Ovary (tissue), 9 donors: ENCODE results near the gene ANKRD53. TPM values are rescaled to one million over a fixed set of nuclear protein-coding genes. Genes with fewer than 3 reads are reported as not detected.

ENCODE experiments used
- DNase-seq, 5 donors: peaks; one replicate each; pipeline ENCODE4 v3.0.0-alpha.2; 2019 to 2020
- H3K27ac ChIP-seq, 2 donors: fragments of 200-600 bp; one replicate each; pipeline versions ENCODE4 v1.5.1 to v1.8.0; 2019 to 2022
- H3K27me3 ChIP-seq: fragments of 200-600 bp; one replicate; pipeline ENCODE4 v1.8.0; 2022
- H3K36me3 ChIP-seq: fragments of 200-600 bp; sonication (generic); one replicate; pipeline ENCODE4 v1.5.1; 2019
- H3K4me1 ChIP-seq: one replicate; pipeline ENCODE4 v1.8.1; 2013; ENCODE audit warnings: mild to moderate bottlenecking, moderate library complexity; ENCODE audit not compliant: insufficient read depth
- H3K4me3 ChIP-seq: fragments of 200-600 bp; sonication (generic); one replicate; pipeline ENCODE4 v1.5.1; 2017
- H3K9me3 ChIP-seq, 2 donors: fragments of 200-600 bp in 1 of 2; sonication (generic) in 1 of 2; one replicate each; pipeline versions ENCODE4 v1.5.1 to v1.8.1; 2013 to 2019; ENCODE audit warnings: mild to moderate bottlenecking in 1 of 2, moderate library complexity in 1 of 2
- EP300 ChIP-seq: sonication (generic); formaldehyde crosslinking; IDR thresholded peaks from one replicate; pipeline ENCODE4 v1.6.1; 2017; ENCODE audit warnings: antibody characterized with exemption
- POLR2A ChIP-seq: fragments of 450-650 bp; IDR thresholded peaks from one replicate; pipeline ENCODE4 v1.6.1; 2017; ENCODE audit warnings: antibody characterized with exemption, mild to moderate bottlenecking, moderate library complexity
- WGBS, 3 donors: extraction: QIAGEN DNeasy Blood & Tissue Kit in 1 of 3; methylation state at CpG; one replicate each; pipeline versions ENCODE4 v1.1.5 to v1.1.7; 2013 to 2017; 5-methylcytosine and 5-hydroxymethylcytosine counted together
- intact Hi-C, 4 donors: fragments of 100-400 bp; cut with DNase I; formaldehyde crosslinking; loops; one replicate each; pipeline versions ENCODE4 v1.11.0 to v1.15.1; 2022 to 2023
- polyA plus RNA-seq, 2 donors: library from polyadenylated mRNA; stranded (reverse); fragments of 200-250 nt in 1 of 2; fragments of 350-450 nt in 1 of 2; fragmentation: Illumina TruSeq in 1 of 2; extraction: RNeasy Lipid Tissue Mini Kit (QIAGEN cat#74804) in 1 of 2; gene quantifications; one replicate each; pipeline ENCODE4 v1.2.3, GENCODE V29; 2013 to 2014
- total RNA-seq, 7 donors: library from RNA; depleted of rRNA in 2 of 7; stranded (reverse); fragments of >200 nt in 2 of 7; fragmentation: NEBNext Ultra II Directional in 3 of 7; extraction: Animal tissue kit (Norgen Biotek cat#: 25700) in 3 of 7; gene quantifications; one replicate each; pipeline versions ENCODE4 v1.1.0 to v1.2.4, GENCODE V29; 2016 to 2023
- TF ChIP-seq, protein P1 (sequence below), 3 donors: fragments of 450-650 bp in 2 of 3; fragments of 200-600 bp in 1 of 3; IDR thresholded peaks; one replicate each; pipeline versions ENCODE4 v1.5.1 to v1.8.0; 2016 to 2022; ENCODE audit warnings: antibody characterized with exemption in 3 of 3, mild to moderate bottlenecking in 1 of 3
- donor health status: DM: no; HTN: no; CAD: no; lungs with moderate emphysema.
- donor health status: DM: no; HTN: no; CAD: no.
- donor health status: Bipolar disorder and iron deficiency.
- donor health status: DM: yes; HTN: yes; CAD: no.
- donor health status: DM: no; HTN: no; CAD: no.
- donor health status: DM: yes; HTN: yes; CAD: no.

The ANKRD53 gene
- total and polyA plus RNA-seq, 9 donors, result 2.0 to 8.3 (median 3.9) TPM

DNA sequence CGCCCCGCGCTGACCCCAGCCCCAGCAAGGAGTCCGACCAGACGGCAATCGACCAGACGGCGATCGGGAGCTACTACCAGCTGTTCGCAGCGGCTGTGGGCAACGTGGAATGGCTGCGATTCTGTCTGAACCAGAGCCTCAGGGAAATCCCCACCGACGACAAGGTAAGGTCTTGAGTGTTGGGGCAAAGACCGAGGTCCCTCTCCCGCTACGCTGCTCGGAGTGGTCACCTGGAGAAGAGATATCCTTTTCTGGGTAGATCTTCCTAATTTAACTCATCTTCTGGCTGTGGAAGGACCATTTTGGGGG is 704 bp downstream of the ANKRD53 start:
- H3K36me3 ChIP-seq, result no peaks in the 10 kb centered on the region
- peaks cover 1% of the 10 kb centered on the region for H3K4me1 ChIP-seq
- 13 to 29% (median 20%) methylated on average over 16 to 19 of the region's 19 CpGs for WGBS, 3 donors
- intact Hi-C loops, result no loop called here
- TF ChIP-seq EP300 (no peak), POLR2A (no peak)
- TF ChIP-seq, protein P1, sequence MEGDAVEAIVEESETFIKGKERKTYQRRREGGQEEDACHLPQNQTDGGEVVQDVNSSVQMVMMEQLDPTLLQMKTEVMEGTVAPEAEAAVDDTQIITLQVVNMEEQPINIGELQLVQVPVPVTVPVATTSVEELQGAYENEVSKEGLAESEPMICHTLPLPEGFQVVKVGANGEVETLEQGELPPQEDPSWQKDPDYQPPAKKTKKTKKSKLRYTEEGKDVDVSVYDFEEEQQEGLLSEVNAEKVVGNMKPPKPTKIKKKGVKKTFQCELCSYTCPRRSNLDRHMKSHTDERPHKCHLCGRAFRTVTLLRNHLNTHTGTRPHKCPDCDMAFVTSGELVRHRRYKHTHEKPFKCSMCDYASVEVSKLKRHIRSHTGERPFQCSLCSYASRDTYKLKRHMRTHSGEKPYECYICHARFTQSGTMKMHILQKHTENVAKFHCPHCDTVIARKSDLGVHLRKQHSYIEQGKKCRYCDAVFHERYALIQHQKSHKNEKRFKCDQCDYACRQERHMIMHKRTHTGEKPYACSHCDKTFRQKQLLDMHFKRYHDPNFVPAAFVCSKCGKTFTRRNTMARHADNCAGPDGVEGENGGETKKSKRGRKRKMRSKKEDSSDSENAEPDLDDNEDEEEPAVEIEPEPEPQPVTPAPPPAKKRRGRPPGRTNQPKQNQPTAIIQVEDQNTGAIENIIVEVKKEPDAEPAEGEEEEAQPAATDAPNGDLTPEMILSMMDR (IDR thresholded peaks at IDR 0.05), result no peak
- H3K27me3 ChIP-seq, result no peaks in the 10 kb centered on the region
- H3K27ac ChIP-seq, result peak overlapping the region; percentile 75 to 97
- DNase-seq, result no peak
- peak overlapping the region; percentile 47 for H3K4me3 ChIP-seq
- H3K9me3 ChIP-seq, result no peaks in the 10 kb centered on the region

DNA sequence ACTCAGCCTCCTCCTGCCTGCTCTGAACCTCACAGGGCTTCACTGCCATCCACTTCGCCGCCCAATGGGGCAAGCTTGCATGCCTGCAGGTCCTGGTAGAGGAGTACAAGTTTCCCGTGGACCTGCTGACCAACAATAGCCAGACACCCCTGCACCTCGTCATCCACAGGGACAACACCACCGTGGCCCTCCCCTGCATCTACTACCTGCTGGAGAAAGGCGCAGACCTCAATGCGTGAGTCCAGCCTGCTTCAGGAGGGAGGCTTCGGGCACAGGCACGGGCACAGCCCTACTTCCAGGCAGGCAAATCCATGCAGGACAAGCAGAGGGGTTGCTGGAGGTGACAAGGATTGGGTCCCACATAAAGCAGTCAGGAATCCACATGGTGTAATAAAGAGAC is 1.2 kb downstream of the ANKRD53 start:
- WGBS, 3 donors, result 88 to 92% (median 89%) methylated on average over 9 of the region's 9 CpGs
- peak in 1 of 5 donors; percentile 42 for DNase-seq
- H3K4me3 ChIP-seq, result no peak overlapping the region
- peaks cover 1% of the 10 kb centered on the region for H3K4me1 ChIP-seq
- no peak for TF ChIP-seq EP300
- TF ChIP-seq, protein P1 (IDR thresholded peaks at IDR 0.05), result no peak
- no peak for TF ChIP-seq POLR2A
- H3K27me3 ChIP-seq, result no peaks in the 10 kb centered on the region
- intact Hi-C loops, result loop anchor here in 1 of 4 donors (5.0 kb wide), 1 partner anchor 88 kb away; the partner anchor contains the start of gene NAGK
- peak overlapping the region in 1 of 2 donors; percentile 75 for H3K27ac ChIP-seq
- H3K36me3 ChIP-seq, result no peaks in the 10 kb centered on the region
- H3K9me3 ChIP-seq, result no peaks in the 10 kb centered on the region

DNA sequence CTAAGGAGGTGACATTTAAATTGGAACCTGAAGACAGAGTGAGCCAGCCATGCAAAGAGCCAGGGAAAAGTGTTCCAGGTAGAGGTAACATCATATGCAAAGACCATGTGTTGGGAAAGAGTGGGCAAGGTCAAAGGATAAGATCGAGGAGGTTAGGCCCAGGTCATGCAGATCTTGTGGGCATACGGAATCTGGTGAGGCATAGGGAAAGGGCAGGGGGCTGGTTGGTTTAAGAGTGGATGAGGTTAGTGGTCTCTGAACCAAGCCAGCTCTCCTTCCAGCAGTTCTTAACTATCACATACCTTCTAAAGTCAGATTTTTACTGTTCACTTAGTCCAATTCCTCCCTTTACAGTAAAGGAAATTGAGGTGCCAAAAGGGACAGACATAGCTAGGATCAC is 3.0 kb downstream of the ANKRD53 start:
- intact Hi-C loops, result loop anchor here in 1 of 4 donors (5.0 kb wide), 1 partner anchor 86 kb away; the partner anchor contains the start of gene NAGK
- Histone ChIP-seq H3K36me3 (no peaks in the 10 kb centered on the region), H3K9me3 (no peaks in the 10 kb centered on the region), H3K4me3 (no peak overlapping the region), H3K27me3 (no peaks in the 10 kb centered on the region), H3K27ac (no peak overlapping the region), H3K4me1 (peaks cover 1% of the 10 kb centered on the region)
- TF ChIP-seq, protein P1 (IDR thresholded peaks at IDR 0.05), result no peak
- TF ChIP-seq POLR2A, result no peak
- TF ChIP-seq EP300, result no peak
- DNase-seq, result peak in 1 of 5 donors; percentile 4
- WGBS, 3 donors, result 74 to 85% (median 82%) methylated on average over 2 of the region's 2 CpGs

DNA sequence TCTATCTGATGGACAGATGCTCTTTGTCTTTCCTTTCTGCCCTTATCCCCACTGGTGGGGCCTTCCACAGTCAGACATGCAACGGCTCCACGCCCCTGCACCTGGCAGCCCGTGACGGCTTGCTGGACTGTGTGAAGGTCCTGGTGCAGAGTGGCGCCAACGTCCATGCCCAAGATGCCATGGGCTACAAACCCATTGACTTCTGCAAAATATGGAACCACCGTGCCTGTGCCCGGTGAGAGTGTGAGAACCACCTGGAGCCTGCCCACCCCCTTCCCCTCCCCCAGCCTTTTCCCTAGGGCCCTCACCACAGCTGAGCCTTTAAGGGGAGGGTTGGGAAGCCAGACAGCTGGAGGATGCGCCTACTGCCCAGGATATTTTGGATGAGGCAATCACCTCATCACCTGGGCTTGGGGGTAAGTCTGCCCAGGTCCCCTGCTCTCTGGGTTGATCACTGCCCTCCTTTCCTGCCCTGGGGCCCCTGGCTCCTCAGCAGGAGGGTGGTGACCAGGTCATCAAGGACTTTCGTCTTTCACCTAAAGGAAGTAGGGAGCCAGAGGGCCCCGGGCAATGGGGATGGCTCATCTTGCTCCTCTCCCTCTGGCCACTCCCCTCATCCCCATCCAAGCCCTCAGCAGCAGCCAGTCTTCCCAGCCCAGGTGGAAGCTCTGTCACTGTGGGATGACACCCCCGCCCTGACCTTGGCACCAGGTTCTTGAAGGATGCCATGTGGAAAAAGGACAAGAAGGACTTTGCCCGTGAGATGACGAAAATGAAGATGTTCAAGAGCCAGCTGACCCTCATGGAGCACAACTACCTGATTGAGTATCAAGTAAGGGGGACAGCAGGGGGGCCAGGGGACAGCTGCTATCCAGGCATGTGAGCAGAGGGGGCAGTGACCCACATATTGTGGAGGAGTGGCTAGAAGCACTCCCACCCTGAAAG is 3.7 kb downstream of the ANKRD53 start:
- H3K27ac ChIP-seq, result no peak overlapping the region
- no peaks in the 10 kb centered on the region for H3K9me3 ChIP-seq
- intact Hi-C loops, result loop anchor here in 1 of 4 donors (5.0 kb wide), 1 partner anchor 85 kb away; the partner anchor contains the start of gene NAGK
- no peaks in the 10 kb centered on the region for H3K27me3 ChIP-seq
- no peak overlapping the region for H3K4me3 ChIP-seq
- DNase-seq, result peak in 2 of 5 donors; percentile 15 to 18
- 85 to 89% (median 86%) methylated on average over 14 of the region's 14 CpGs for WGBS, 3 donors
- no peaks in the 10 kb centered on the region for H3K36me3 ChIP-seq
- TF ChIP-seq POLR2A (no peak), EP300 (no peak)
- TF ChIP-seq, protein P1 (IDR thresholded peaks at IDR 0.05), result no peak
- peaks cover 1% of the 10 kb centered on the region for H3K4me1 ChIP-seq
